NCI-H748 (cell line): Measurements from ENCODE around the gene SMTN.
"Not testable (repeated sequence)": the region's sequence is repeated elsewhere in the genome, so short reads cannot be mapped to it uniquely, and the experiment has no call there.

ENCODE experiments used
- DNase-seq: peaks from one replicate; lab custom pipeline; 2025; ENCODE audit not compliant: unreplicated experiment; lab: John Stamatoyannopoulos, UW

SMTN gene

DNA sequence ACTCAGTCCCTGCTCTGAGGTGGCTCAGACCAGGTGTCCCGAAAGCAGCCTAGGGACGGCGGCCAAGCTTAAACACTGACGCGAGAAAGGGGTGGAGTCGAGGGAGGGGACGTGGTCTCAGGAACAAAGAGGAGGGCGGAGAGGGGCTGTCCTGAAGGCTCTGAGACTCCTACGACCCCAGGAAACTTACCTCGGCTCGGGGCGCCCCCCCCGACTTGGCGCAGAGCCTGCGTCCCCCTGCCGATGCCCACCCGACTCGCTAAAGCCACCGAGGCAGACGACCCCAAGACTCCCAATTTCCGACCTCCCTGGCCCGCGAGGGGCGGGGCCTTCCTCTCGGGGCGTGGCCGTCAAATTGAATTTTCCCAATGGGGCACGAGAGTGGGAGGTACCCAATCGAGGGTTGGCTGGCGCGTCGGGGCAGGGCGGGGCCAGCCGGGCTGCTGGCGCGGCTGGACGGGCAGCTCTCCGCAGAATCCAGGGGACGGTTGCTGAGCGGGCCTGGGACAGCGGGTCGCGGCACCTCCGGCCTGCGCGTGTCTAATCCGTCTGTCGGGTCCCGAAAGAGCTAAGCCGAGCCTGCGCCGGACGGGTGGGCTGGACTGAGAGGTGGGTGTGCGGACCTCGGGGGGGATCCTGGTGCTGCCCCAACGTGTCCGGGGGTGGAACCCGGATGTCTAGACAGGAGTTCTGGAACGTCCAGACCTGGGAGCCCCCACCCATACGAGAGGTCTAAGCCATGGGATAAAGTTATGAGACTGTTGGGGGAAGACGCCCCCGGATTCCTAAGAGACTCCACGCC is at the start of gene SMTN:
TSS of gene SMTN (plus strand) at position 471 of the 802 bp plus-strand sequence. CDS start 1,941 bp downstream, outside the sequence.
- peak; percentile 82 for DNase-seq

DNA sequence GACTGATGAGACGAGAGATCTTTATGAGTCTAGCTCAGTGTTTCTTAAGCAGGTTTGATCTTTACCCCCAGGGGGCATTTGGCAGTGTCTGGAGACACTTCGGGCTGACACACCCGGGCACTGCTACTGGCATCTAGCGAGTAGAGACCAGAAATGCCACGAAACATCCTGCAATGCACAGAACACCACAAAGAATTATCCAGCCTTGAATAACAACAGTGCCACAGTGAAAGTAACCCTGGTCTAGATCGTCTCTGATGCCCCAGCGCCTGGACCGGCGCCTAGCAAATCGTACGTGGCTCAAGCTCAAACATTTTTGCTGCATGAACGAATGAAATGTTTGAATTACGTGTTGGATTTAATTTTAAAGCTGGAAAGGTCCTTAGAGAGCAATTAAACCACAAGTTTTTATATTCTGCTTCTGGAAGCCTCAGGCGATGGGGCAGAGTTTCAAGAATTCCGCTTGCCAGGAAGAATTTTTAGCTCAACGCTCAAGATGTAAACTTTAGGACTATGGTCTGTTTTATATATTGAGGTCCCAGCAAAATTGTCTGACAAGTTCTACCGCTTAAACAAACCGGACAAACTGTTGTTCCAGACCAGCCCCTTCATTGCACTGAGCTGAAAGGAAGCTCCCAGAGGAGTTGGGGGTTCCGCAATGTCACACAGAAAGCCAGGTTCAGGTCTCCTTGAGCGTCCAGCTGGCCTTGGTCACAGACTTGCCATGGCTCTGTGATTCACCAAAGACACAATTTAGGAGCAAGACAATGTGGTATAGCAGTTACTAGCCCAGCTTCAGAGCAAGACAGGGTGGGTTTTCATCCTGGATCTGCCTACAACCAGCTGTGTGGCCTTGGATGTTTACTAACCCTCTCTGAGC is 44.2 kb upstream of the SMTN start:
- DNase-seq: no peak

GRCh38 chr22:31038686-31039085 is 42.4 kb upstream of the SMTN start:
- DNase-seq: no peak

DNA sequence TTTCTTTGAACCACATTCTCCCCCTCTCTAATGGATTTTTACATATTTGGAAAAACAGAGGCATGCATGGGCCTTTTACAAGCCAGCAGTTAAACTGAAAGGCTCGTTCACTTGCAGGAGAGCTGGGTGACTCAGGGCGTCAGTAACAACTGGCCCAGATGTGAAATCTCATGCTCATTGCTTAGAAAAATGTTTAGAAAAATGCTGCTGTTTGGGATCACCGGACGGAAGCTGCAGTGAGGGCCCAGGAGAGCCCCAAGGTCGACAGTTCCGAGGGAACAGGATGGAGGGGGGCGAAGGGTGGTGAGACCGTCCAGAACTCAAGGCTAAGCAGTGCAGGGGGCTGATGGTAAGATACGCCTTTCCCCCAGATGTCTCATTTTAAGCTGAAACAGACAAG is 41.7 kb upstream of the SMTN start:
- no peak for DNase-seq

DNA sequence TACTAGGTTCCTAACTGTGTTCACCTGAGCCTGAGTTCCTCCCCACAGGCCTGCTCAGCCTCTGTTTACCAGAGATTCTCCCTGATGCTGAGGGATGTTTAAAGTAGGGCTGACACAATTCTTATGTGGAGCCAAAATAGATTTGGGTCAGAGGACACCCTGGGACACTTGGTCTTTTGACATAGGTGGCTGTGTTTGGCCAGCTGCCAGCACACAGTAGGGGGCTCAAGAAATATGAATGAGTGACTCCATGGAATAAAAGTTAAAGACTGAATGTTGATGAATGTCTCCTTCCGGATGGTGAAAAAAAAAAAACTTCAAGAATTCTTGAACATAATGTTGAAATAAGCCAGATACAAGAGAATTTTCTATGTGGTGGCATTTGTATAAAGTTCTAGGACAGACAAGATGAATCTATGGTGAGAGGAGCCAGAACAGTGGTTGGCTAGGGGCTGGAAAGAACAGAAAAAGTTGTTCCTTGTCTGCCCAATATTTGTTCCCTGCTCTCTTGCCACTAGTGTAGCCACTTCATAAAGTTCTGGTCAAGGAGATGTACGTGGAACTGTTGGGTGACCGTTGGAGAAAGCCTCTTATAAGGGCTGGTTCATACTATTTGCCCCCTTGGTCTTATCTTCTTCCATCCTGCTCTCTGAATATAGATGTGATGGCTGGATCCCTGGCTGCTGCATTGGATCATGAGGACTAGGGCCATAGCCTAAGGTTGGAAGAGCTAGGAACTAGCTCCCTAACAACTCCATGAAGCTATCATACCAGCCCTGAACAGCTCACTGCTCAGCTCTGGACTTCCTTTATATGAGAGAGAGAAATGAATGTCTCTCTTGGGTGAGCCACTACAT is 40.3 kb upstream of the SMTN start:
- DNase-seq: no peak

DNA sequence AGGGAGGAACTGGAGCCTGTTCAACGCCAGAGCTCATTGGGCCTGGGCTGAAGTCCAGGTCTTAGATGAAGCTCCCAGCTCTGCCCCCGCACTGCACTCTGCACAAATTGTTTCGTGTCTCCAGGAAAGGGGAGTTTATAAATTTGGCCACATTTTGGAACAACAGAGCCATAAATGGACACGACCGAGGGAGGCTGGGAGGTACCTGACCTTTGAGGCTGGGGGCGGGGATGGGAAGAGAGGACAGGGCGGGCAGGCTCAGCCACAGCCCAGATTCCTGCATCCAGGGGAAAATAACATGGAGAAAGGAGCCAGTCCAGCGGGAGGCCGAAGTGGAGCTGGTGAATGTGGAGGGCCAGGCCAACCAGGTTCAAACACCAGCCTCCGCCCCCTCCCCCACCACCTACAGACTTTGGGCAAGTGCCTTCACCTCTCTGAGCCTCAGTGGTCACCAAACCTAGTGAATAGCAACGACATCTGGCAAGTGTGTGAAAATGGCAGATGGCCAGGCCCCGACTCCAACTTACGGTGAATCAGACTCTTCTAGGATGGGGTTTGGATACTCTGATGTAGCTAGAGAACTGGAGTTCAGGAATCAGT is 36.8 kb upstream of the SMTN start:
- DNase-seq: no peak

- peak; percentile 47 for DNase-seq
Measured at GRCh38 chr22:31045900-31046538, 35.1 kb upstream of the SMTN start.

DNA sequence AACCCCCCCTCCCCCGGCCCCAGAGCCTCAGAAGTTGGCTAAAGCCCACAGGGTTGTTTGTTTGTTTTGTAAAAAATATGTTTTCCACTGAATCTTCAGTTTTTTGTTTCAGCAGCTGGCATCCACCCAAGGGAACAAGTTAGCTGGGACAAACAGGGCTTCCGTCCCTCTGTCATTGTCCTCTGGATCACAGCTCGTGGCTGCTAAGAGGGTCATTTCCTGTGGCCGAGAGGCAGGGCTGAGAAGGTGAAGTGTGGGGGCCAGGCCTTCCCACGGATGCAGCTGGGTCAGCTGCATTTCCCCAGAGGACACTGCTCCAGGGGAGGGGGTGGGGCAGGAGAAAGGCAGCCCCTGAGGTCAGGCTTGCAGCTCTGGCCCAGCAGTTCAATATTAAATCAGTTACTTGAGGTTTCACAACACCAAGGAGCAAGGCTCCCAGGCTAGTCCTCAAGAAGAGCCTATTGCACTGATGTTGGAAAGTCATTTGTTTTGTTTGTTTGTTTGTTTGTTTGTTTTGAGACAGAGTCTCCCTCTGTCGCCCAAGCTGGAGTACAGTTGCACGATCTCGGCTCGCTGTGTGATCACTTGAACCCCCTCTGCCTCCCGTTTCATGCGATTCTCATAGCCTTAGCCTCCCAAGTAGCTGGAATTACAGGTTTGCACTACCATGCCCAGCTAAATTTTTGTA is 34.4 kb upstream of the SMTN start:
- DNase-seq: peak; percentile 57

- no peak for DNase-seq
Measured at GRCh38 chr22:31048570-31048969, 32.5 kb upstream of the SMTN start.

GRCh38 chr22:31049815-31050420 is 31.2 kb upstream of the SMTN start:
- no peak for DNase-seq

DNA sequence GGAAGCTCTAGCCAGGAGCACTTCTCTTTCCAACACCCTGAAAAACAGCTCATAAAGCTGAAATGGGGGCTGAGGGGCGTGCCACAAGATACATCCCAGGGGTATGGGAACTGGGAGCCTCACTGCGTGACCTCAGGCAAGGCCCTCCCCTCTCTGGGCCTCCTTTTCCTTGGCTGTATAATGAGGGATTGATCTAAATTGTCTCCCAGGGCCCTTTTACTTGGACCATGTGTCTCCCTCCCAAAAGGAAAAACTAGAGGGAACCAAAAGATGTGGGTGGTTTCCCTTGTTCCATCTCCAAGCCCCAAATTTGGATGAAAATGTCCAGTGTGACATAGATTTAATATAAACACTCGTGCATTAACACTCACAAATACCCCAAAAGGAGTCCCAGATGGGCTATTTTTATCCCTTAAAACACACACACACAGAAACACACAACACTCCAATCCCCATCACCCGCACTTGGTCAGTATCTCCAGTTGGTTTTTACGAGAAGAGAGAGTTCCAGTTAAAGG is 25.9 kb upstream of the SMTN start:
- no peak for DNase-seq

GRCh38 chr22:31055635-31056159 is 25.4 kb upstream of the SMTN start:
- DNase-seq: no peak

DNA sequence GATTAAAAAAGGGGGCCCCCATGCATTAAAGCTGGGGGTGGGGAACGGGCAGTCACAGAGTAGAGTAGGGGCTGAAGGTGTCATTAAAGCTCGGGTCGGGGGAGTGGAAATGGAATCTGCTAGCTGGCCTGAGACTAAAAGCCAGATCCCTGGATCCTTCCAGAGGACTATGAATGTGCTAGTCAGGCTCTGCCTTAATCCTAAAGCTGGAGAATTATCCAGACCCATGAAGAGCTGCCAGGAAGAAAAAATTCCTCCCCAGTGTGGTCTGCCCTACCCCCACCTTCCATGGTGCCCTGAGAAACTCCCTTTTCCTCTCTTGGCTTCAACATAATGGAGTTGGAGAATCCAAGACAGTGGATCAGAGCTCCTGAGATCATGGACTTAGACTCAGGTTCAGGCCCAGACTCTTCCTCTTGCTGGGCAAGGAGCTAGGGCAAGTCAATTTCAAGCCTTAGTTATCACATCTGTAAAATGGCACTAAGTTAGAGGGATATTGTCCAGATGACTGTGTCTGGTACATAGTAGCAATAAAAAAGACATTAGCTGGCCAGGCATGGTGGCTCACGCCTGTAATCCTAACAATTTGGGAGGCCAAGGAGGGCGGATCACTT is 24.0 kb upstream of the SMTN start:
- no peak for DNase-seq

DNA sequence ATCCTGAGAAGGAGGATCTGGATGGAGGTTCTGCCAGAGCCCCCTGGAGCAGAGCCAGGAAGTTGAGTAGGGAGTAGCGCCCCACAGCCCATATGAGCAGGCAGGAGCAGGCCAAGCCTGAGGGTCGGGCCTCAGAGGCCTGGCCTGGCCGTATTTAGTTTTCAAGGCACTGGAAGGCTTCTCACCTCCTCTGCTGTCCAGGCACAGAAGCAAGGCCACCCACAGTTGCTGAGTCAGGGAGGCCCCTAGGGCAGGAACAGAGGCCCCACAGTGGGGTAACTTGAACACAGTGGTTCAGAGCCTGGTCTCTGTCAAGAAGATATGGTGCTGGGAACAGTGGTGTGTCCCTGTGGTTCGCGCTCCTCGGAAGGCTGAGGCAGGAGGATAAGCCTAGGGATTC is 21.5 kb upstream of the SMTN start:
- not testable (repeated sequence) for DNase-seq

GRCh38 chr22:31062566-31063230 is 18.4 kb upstream of the SMTN start:
- DNase-seq: no peak

- DNase-seq: no peak
Measured at GRCh38 chr22:31064369-31064768, 16.7 kb upstream of the SMTN start.

DNA sequence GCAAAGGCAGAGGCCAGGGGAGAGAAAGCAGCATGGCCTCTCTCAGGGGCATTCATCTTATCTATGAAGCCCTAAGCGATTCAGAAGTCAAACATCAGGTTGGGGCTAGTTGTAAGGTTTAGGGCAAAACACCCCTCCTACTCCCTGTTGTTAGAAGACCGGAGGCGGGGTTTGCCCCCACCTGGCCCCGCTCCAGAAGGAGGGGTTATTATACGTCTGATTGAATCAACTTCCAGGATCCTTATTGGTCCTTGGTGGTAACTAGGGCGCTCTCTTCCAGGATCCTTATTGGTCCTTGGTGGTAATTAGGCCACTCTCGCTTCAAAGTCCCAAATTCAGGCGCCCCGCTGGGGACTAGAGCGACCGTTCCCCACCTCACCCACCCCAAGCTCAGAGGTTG is 12.1 kb upstream of the SMTN start:
- DNase-seq: no peak
